Fibroblast of lung (primary cell): ENCODE measurements around the gene SLC35A4.

ENCODE experiments used
- CTCF ChIP-seq, 2 donors: IDR thresholded peaks in 1 of 2; conservative IDR thresholded peaks in 1 of 2; 1 replicate in 1 of 2; 2 replicates in 1 of 2; pipeline ENCODE4 v1.5.1; 2011 to 2012; ENCODE audit warnings: low read length in 2 of 2, control low read depth in 1 of 2, inconsistent platforms in 1 of 2, low read depth in 1 of 2, mild to moderate bottlenecking in 1 of 2
- EZH2 ChIP-seq: IDR thresholded peaks from 2 replicates; pipeline ENCODE4 v1.5.1; 2012; ENCODE audit warnings: low read length, control low read depth, mild to moderate bottlenecking; ENCODE audit errors: missing control alignments

DNA sequence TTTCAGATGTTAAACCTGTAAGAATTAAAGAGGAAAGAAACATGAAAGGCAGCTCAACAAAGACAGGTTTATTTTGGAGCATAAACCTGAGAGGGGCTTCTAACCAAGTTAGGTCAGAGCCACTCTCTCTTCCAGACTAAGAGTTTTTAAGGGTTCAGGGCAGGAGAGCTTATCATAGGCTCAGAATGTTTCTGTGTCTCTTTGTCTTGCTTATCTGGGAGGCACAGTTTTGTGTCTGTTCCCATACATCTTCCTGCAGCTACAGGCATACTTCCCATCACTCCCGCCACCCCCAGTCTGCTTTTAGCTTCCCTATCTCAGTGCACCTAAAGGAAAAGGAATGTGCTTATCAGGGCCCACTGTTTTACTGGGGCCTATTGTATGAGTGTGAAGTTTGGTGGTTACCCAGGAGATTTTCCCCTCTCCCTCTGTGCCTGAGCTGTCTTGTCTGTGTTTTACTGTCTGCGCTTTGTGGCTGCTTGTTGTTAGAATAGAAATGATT lies 46.4 kb downstream of the SLC35A4 start:
- no peak for TF ChIP-seq CTCF (conservative IDR thresholded peaks at IDR 0.05 in 1 of 2, IDR thresholded peaks at IDR 0.05 in 1 of 2; ENCODE audit: low read depth in 1 of 2, low read length in 2 of 2)
- no peak for TF ChIP-seq EZH2
